GM18499 (cell line): ENCODE measurements around the gene MDN1.
"Not testable (repeated sequence)": the region's sequence is repeated elsewhere in the genome, so short reads cannot be mapped to it uniquely, and the experiment has no call there.

Experiments used
- ATAC-seq: cut with Tn5 transposase; IDR thresholded peaks from one replicate; pipeline ENCODE4 v1.9.1; 2021; ENCODE audit warnings: moderate number of reproducible peaks; ENCODE audit not compliant: insufficient read depth, unreplicated experiment

The MDN1 gene

DNA sequence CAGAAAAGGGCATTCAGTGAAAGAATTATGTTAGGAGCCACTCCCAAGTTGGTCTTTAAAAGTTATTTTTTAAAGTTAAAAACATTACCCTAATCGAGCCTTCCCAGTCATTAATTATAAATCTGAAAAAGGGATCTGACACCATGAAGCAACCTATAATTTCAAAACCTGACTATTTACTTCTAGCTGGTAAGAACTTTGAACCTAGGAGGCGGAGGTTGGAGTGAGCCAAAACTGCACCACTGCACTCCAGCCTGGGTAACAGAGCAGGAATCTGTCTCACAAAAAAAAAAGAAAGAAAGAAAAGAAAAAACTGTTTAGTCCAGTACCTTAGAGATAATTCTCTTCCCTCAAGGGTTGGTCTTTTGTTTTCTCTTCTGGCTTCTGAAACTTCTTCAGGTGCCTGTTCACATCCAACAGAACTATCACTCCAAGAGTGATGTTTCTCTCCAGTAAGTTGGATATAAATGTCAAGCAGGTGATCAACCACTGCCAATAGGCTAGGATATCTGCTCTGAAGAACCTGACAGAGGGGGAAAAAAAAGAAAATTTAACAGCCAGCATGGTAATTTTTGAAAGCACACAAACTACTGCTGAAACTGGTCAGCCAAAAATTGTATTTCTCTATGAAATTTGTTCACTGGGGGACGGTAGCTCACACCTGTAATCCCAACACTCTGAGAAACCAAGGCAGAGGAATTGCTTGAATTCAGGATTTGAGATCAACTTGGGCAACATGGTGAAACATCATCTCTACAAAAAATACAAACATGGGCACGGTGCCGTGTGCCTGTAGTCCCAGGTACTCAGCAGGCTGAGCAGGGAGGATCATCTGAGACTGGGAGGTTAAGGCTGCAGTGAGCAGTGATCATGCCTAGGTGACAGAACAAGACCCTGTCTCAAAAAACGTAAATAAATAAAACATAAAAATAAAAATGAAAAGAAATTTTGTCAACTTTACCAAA lies 38.2 kb downstream of the MDN1 start:
- ATAC-seq = no peak

DNA sequence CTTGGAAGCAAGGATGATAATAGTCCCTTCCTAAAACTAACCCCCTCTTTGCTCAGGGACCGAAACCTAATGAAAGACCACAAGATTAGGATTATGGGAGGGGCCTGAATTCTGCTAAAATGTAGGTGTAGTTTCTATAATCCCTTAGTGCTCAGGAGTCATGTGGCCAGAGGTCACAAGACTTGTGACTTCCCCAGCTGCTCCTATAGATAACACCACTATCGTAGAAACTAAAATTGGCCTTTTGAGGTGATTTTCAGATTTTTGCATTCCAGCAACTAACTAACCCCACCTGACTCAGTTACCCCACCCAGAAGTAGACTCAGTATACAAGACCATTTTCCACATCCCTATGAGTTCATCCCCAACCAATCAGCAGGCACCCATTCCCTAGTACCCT lies 42.1 kb downstream of the MDN1 start:
- no peak for ATAC-seq

DNA sequence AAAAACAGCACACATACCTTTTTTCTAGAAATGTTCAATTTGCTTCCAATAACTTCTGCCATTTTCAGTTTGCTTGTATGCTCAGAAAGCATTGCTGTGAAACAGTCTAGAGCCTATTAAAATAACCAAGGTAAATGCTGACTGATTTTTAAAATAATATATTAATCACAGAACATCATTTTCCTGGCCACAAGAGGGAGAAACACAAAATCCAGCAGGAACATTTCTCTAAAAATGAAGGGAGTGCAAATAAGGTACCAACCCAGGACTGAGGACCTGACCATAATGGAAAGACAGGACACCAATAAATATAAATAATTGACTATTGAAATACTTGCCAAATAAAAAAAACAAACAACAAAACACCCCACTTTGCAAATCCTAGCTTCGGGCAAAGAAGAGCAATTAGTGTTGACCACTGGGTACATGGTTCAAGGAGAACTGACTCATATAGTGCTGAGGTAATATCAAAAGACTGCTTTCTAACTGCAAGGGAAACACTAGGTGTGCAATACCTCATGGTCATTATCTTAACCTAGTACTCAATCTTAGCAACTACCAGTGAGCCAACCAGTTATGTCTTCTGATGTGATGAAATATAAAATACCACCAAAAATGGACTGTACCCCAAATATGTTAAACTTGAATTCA lies 42.9 kb downstream of the MDN1 start:
- ATAC-seq = no peak

DNA sequence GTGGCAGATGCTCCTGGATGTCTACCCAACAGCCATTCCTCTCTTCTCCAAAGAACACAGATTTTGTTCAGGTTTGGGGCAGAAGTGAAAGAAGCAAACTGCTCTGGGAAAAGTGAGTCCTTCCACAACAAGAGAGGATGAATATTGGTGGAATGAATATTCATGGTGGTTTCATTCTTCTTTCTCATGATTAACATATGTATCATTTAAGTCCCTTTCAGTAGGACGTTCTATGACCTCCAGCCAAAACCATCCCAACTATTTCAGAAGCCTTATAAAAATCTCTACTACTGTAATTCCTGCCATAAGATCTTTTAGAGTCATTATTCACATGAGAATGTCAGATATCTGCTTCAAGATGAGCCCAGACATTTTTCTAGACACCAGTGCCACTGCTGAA lies 44.4 kb downstream of the MDN1 start:
- ATAC-seq = no peak

DNA sequence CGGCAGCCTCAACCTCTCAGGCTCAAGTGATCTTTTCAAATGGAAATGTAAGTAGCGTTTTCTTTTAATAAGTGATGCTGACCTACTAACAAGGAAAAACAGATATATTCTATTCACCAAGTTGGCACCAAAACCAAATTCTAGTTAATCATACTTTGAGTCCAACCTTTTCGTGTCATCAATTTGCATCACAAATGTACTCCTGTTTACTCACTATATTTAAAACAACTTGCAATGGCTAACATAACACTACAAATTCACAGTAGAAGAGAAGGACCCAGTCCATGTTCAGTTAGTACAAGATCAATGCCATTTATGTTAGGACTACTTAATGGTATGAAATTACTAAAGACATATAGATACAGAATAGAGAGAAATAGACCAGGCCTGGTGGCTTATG lies 50.0 kb downstream of the MDN1 start:
- ATAC-seq = no peak

DNA sequence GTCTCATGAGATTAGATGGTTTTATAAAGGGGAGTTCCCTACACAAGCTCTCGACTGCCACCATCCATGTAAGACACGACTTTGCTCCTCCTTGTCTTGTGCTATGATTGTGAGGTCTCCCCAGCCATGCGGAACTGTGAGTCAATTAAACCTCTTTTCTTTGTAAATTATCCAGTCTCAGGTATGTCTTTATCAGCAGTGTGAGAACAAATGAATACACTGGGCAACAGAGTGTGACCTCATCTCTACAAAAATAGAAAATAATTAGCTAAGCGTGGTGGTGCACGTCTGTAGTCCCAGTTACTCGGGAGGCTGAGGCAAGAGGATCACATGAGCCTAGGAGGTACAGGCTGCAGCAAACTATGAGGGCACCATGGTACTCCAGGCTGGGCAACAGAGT lies 51.3 kb downstream of the MDN1 start:
- ATAC-seq = no peak

DNA sequence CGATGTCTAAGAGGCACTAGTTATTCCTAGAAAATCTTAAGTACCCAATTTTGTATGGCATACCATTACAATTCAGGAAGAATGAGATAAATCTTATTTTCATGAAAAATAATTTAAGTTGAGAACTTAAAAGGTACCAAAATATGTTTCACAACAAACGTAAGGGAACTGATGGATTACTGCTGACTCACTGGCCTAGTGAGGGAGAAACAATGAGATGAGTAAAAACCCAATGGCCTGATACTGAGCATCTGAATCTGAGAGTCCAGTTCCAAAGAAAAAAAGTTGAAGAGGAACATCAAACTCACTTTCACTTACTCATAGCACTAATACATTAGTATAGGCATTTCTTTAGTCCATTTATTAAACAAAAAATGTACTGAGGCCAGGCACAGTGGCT lies 56.0 kb downstream of the MDN1 start:
- no peak for ATAC-seq

DNA sequence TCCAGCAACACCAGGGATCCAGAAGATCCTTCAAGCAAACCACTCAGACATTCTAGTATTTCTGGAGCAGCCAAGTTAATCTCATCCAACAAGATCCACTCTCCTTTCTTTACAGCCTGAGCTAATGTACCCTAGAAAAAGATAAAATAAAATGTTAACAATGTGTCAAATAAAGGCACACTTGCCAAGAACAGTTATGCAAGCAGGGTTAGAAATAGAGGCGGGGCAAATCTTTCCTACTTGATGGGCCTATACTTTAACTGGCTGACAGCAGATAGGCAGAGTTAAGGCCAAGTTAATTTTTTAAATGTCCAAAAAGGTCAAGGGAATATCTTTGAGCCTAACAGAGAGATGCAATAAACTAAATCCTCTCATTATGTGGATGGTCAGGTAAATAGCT lies 60.8 kb downstream of the MDN1 start:
- ATAC-seq = no peak

DNA sequence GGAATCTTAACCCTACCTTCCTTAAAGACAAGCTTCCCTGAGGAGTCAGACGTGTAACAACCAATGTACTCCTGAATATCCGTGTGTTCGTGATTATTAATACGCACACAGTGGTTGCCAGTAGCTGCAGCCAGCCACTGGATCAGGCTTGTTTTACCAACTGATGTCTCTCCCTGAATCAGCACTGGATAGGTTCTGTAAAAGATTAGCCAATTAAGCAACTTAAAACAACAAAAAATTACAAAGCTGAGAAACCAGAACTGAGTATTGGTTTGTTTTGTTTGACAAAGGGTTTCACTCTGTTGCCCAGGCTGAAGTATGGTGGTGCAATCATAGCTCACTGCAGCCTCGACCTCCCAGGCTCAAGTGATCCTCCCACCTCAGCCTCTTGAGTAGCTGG lies 69.3 kb downstream of the MDN1 start:
- ATAC-seq = no peak

DNA sequence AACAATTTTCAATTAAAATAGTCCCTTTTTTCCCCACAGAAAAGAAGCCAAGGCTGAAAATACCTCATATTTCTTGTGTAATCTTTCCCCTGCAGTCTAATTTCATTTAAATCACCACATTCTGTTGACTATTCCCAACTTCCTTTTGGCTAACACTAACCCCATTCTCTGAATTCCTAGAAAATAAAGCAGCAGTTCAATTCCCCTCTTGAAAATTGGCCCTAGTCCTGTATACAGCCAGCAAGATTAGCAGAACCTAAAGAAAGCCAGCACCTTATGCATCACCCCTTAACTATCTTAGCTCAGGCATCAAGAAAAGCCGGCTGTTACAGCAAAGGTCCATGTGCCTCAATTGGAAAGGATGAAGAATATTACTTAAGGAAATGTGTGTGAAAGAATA lies 69.7 kb downstream of the MDN1 start:
- ATAC-seq = no peak

DNA sequence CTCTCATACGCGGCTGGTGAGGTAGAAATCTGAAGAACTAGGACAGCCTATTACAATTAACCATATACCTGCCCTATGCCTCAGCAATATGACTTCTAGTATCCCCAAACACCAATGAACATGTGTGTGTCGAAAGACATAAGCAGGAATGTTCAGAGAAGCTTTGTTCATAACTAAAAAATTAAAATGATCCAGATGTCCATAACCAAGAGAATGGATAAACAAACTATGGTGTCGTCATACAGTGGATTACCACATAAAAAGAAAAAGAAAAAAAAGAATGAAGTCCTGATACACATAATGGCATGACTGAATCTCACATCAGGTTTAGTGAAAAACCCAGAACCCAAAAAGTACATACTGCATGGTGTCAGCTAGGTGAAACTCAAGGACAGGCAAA lies 73.9 kb downstream of the MDN1 start:
- no peak for ATAC-seq

DNA sequence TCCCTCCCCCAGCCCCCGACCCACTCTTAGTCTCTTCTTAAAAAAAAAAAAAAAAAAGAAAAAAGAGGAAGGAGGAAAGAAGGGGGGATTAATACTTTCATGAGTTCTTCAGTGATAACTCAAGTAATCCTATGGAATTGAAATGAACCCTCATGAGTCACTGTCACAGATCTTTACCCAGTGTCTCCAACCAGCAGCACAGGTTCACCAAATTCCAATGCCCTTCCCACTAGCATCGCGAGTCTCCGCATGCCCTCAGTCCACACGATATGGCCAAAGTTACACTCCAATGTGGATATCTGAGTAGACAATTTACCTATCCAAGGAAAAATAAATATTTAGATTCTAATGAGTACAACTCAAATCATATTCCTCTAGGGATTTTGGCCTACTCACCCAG lies 74.5 kb downstream of the MDN1 start:
- no peak for ATAC-seq

DNA sequence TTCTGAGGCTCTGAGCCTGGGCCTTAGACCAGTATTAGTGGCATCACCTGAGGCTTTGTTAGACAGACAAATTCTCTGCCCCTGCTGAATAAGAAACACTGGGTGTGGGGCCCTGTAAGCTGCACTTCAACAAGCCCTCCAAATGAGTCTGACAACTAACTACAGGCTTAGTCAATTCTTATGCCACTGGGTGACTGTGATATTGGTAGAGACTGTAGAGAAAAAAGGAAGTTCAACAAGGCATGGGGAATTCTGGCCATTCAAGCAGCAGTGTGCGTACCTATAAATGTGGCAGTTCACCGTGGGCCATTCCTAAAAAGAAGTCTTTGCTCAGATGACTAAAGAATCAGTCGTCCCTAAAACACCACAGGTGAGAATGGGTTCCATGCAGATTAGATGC lies 82.7 kb downstream of the MDN1 start:
- no peak for ATAC-seq

DNA sequence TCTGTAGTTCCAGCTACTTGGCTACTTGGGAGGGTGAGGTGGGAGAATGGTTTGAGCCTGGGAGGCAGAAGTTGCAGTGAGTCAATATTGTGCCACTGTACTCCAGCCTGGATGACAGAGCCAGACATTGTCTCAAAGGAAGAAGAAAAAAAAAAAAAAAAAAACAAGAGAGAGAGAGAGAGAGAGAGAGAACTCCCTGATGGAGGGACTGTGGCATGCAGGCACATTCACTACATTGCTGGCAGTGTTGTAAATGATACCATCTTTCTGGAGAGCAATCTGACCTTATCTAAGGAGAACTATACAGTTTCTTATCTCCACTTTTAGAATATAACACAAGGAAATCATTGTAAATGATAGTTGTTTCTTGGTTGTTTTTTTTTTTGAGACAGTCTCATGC lies 85.1 kb downstream of the MDN1 start:
- no peak for ATAC-seq

DNA sequence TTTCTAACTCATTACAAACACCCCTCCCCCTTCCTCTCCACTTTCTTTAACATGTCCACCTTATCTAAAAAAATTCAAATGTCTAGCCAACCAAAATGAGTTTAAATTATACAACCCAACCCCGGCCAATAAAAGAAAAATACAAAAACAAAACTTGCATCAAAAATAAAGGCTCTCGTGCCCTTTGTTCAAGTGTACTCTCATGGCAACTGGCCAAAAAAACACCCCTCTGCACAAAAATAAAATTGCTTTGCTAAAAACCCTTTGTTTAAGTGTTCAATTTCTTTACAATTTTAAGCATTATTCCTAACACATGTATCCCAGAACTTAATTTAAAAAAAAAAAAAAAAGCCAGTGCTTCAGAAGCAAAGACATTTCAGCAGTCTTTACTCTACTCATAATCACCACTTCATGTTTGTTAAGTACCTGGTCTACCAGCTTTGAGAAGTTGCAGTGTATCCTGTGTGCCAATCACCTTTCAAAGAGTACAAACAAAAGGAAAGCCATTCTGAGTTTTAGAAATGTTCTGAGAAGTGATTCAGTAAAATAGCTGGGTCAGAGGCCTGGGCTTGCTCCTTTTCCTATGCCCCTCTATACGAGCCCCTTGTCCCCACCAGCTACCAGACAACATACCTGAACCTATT lies 87.5 kb downstream of the MDN1 start:
- no peak for ATAC-seq

DNA sequence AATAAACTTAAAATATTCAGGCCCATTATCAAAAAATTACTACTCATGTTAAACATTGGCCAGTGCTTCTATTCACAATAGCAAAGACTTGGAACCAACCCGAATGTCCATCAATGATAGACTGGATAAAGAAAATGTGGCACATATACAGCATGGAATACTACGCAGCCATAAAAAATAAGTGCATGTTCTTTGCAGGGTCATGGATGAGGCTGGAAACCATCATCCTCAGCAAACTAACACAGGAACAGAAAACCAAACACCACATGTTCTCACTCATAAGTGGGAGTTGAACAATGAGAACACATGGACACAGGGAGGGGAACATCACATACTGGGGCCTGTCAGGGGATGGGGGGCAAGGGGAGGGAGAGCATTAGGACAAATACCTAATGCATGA lies 88.3 kb downstream of the MDN1 start:
- ATAC-seq = not testable (repeated sequence)

DNA sequence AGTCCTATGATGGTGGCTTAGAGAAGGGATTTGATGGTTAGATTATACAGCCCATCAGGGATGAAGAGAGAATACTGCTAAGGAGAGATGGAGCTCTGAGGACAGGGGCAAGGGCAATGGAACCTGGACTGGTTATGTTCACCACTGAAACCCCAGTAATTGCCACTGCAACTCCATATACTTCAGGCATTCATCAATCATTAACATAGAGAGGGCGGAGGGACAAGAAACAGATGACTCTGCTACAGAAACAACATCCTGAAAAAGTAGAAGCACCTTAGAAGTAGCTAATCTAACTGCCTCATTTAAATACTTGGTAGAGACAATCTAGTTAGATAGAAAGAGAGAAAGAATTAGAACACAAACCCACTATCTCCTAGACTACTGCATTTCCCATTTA lies 89.8 kb downstream of the MDN1 start:
- no peak for ATAC-seq

DNA sequence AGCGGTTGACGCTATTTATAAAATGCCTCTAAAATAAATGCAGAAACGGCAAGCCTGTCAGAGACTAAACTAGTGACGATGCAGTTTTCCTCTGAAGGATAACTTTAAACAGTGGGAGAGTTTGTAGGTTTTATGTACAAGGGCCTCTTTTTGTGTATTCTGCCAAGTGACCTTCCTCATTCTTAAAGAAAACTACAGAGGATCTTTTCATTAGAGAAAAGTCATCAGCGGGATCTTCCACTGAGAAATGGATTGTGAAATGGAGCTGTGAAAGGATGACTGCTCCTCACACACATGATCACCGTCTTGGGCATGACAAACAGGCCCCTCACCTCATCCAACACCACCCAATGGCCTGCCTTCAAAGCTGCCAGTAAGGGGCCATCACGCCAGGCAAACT lies 92.1 kb downstream of the MDN1 start:
- ATAC-seq = no peak

DNA sequence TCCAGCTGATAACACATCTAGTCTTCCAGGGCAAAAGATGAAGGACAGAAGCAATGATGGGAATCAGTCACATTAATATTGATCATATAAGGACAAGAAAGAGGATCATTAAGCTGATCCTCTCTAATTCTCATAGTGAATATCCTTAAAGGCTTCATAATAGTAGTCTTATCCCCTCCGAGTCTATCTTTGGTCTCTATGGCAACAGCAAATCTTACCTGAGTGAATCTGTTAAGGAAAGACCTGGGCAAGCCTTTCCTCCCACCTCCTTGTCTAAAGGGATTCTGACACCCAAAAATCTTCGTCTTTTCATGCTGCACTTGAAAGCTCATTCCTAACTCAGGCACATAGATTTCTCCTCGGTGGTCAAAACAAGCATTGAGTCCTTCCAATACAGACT lies 94.6 kb downstream of the MDN1 start:
- ATAC-seq = no peak

DNA sequence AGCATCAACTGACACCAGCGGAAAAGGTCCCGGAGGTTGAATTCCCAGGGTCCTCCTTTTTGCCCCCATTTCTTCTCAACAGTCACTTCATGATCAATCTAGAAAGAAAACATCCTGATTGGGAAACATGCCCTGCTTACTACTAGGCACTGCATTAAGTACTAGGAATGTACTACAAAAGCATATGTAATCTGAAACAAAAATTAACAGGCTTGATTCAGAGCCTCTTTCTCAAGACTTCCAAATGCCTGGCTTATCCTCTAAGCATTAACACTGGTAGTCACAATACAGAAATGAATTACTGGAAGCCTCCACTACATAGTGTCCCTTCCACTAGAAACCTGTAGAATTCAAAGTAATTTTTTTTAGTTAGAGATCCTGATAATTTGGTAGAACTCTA lies 96.5 kb downstream of the MDN1 start:
- ATAC-seq = no peak

DNA sequence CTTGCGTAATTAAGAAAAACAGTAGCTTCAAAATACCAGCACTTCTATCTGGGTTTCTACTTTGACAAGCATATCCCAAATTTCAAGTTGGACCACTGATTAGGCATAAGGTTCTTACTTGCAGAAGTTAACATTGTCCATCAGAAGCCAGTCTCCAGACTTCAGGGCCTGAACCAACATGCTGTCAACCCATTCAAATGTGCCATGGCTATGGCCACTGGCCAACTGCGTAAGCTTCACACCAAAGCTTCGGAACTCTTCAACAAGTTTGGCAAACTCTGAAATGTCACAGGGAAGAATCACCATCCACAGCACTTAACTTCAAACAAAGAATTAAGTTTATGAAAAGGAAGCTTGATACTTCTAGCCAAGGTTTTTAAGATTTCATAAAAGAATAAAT lies 103.1 kb downstream of the MDN1 start:
- ATAC-seq = no peak
